BLaER1 (cell line): ENCODE results near the gene IDI1.

ENCODE experiments used
- H3K27ac ChIP-seq: shearing (Covaris generic); formaldehyde crosslinking; 2 replicates; pipeline ENCODE4 v1.8.1; 2022
- H3K27me3 ChIP-seq: shearing (Covaris generic); formaldehyde crosslinking; 2 replicates; pipeline ENCODE4 v1.8.1; 2022
- H3K36me3 ChIP-seq: shearing (Covaris generic); formaldehyde crosslinking; 2 replicates; pipeline ENCODE4 v1.8.1; 2022
- H3K4me1 ChIP-seq: shearing (Covaris generic); formaldehyde crosslinking; 2 replicates; pipeline ENCODE4 v1.8.1; 2022
- H3K4me2 ChIP-seq: shearing (Covaris generic); formaldehyde crosslinking; 2 replicates; pipeline ENCODE4 v1.8.1; 2022
- H3K4me3 ChIP-seq: shearing (Covaris generic); formaldehyde crosslinking; 2 replicates; pipeline ENCODE4 v1.8.1; 2022
- H3K9ac ChIP-seq: shearing (Covaris generic); formaldehyde crosslinking; 2 replicates; pipeline ENCODE4 v1.8.1; 2022
- H3K9me3 ChIP-seq: shearing (Covaris generic); formaldehyde crosslinking; 2 replicates; pipeline ENCODE4 v1.8.1; 2022
- H4K20me1 ChIP-seq: shearing (Covaris generic); formaldehyde crosslinking; 2 replicates; pipeline ENCODE4 v1.8.1; 2022
- Cebpa-rat ChIP-seq: shearing (Covaris generic); IDR thresholded peaks from 2 replicates; pipeline ENCODE4 v1.8.1; 2022

Gene IDI1

DNA sequence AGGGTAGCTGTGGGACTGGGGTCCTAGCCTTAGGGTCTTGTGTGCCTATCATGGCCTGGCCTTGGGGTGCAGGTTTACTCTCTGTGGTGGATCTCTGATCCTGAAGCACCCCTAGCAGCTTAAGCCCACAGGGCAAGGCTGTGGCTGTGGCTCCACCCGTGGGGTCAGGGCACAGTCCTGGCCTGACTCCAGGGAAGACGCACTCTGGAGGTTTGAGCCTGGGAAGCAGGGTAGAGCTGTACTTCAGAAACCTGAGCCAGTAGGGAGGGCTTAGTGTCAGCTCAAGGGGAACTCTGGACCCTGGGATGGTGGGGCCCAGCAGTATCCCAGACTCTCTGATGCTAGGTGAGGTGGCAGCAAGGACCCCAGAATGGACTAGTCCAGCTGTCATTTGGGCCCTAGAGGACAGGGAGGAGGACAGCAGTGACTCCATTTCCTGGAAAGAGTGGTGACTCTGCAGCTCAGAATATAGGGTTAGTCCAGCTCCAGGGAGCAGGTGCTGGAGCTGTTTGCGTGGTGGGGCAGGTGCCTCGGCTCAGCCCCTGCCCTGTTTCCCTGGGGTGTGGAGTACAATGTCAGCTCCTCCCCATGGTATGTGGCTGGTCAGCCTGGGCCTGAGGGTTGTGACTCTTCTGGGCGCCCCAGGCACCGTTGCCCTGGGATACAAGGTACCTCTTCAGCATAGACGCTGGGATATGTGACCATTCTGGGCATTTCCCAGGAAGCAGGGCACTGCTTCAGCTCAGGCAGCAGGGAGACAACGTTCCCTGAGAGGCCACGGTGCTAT, 44.8 kb downstream of the IDI1 start:
- peaks cover 100% of the 10 kb centered on the region for H3K36me3 ChIP-seq
- no peak for TF ChIP-seq Cebpa-rat

DNA sequence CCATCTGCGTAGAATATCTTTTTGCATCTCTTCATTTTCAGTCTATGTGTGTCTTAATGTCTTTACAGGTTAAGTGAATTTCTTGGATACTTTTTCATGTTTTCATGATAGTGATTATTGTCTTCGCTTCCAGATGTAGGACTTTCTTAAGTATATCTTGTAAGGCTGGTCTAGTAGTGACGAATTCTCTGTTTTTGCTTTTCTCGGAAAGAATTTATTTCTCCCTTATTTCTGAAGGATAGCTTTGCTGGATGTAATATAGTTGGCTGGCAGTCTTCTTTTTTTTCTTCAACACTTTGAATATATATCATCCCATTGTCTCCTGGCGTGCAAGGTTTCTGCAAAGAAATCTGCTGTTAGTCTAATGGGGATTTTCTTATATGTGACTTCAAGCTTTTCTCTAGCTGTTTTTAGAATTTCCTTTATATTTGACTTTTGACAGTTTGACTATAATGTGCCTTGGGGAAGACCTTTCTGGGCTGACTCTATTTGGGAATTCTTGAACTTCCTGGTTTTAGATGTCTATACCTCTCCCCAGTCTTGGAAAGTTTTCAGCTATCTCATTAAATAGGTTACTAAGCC, 46.4 kb downstream of the IDI1 start:
- Histone ChIP-seq H3K9ac (no peak overlapping the region), H3K27me3 (no peaks in the 10 kb centered on the region), H4K20me1 (peaks cover 85% of the 10 kb centered on the region), H3K9me3 (peaks cover 13% of the 10 kb centered on the region), H3K4me1 (no peaks in the 10 kb centered on the region), H3K4me3 (no peak overlapping the region), H3K27ac (no peak overlapping the region), H3K4me2 (no peak overlapping the region), H3K36me3 (peaks cover 100% of the 10 kb centered on the region)
- TF ChIP-seq Cebpa-rat: no peak

More for the DNA sequence above, 44.8 kb downstream of the IDI1 start:
- no peak overlapping the region for H3K9ac ChIP-seq
- H3K4me2 ChIP-seq: no peak overlapping the region
- H3K27me3 ChIP-seq: no peaks in the 10 kb centered on the region
- H3K4me1 ChIP-seq: no peaks in the 10 kb centered on the region
- H4K20me1 ChIP-seq: peaks cover 87% of the 10 kb centered on the region
- H3K9me3 ChIP-seq: peaks cover 13% of the 10 kb centered on the region
- no peak overlapping the region for H3K4me3 ChIP-seq
- no peak overlapping the region for H3K27ac ChIP-seq

DNA sequence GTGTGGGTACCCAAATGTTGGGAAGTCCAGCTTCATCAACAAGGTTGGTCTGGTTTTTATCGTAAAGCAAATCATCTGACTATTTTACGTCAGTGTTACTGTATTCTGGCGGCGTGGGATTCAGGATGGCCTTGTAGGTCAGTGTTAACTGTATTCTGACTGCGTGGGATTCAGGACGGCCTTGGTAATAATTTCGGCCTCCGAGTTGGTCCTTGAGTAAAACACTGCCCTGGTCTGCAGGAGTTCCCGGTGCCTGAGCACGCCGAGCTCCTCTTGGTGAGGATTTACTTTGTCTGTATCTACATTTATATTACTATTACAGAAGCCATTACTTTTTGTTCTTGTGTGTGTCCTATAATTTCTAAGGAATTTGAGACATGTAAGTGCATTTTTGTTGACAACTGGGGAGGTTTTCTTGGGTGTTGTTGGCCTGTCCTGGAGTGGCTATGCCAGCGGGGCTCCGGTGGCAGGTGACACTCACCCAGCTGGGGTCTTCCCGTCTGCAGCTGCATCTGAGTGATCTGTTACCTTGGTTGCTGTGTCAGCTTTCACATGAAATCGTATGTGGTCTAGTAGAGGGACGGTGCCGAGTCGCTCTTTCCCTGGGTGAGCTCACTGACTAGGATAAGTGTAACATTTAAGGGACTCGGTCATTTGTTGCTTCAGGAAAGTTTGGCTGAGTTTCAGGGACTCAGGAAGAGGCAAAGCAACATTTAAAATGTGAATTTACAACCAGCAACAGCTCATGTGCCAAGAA, 51.5 kb downstream of the IDI1 start:
- Histone ChIP-seq H3K27me3 (no peaks in the 10 kb centered on the region), H3K4me3 (no peak overlapping the region), H4K20me1 (peaks cover 85% of the 10 kb centered on the region), H3K27ac (no peak overlapping the region), H3K36me3 (peaks cover 100% of the 10 kb centered on the region), H3K9ac (no peak overlapping the region), H3K4me1 (no peaks in the 10 kb centered on the region), H3K4me2 (no peak overlapping the region), H3K9me3 (peaks cover 9% of the 10 kb centered on the region)
- TF ChIP-seq Cebpa-rat: no peak

DNA sequence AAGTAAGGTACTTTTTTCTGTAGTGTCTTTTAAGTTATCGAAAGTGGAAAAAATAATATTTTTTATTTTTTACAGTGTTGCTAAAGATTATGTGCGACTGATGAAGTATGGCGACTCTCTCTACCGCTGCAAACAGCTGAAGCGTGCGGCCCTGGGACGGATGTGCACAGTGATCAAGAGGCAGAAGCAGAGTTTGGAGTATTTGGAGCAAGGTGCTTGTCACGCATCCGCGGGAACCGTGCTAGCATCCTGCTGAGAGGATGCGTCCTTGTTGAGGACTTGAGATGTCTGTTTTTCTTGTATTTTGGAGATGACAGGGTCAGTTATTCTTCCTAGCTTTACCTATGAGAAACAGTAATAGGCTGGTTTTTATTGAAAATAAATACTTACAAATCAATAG, 52.9 kb downstream of the IDI1 start:
- no peaks in the 10 kb centered on the region for H3K27me3 ChIP-seq
- H3K9ac ChIP-seq: no peak overlapping the region
- peaks cover 95% of the 10 kb centered on the region for H3K36me3 ChIP-seq
- no peak overlapping the region for H3K4me3 ChIP-seq
- H4K20me1 ChIP-seq: peaks cover 86% of the 10 kb centered on the region
- H3K27ac ChIP-seq: no peak overlapping the region
- TF ChIP-seq Cebpa-rat: no peak
- H3K4me1 ChIP-seq: no peaks in the 10 kb centered on the region
- H3K9me3 ChIP-seq: no peaks in the 10 kb centered on the region
- H3K4me2 ChIP-seq: no peak overlapping the region

DNA sequence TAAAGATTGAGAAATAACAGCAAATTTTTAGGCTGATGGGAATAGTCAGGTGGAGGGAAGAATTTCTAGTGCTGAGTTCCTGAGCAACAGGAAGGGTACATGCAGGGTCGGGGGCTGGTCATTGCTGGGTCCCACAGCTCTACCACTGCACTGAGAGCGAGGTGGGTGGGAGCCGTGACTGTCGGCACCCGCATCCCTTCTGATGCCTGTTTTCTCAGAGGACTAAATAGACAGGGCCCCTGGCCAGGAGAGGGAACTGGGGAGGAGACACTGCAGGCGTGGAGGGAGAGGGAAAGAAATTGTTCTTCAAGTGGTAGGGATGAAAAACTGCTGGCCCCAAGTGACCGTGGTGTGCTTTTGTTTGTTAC, 53.4 kb downstream of the IDI1 start:
- H3K4me2 ChIP-seq: no peak overlapping the region
- H3K4me3 ChIP-seq: no peak overlapping the region
- no peaks in the 10 kb centered on the region for H3K27me3 ChIP-seq
- H4K20me1 ChIP-seq: peaks cover 91% of the 10 kb centered on the region
- H3K9ac ChIP-seq: no peak overlapping the region
- H3K9me3 ChIP-seq: no peaks in the 10 kb centered on the region
- H3K4me1 ChIP-seq: peaks cover 4% of the 10 kb centered on the region
- peaks cover 95% of the 10 kb centered on the region for H3K36me3 ChIP-seq
- TF ChIP-seq Cebpa-rat: no peak
- no peak overlapping the region for H3K27ac ChIP-seq

DNA sequence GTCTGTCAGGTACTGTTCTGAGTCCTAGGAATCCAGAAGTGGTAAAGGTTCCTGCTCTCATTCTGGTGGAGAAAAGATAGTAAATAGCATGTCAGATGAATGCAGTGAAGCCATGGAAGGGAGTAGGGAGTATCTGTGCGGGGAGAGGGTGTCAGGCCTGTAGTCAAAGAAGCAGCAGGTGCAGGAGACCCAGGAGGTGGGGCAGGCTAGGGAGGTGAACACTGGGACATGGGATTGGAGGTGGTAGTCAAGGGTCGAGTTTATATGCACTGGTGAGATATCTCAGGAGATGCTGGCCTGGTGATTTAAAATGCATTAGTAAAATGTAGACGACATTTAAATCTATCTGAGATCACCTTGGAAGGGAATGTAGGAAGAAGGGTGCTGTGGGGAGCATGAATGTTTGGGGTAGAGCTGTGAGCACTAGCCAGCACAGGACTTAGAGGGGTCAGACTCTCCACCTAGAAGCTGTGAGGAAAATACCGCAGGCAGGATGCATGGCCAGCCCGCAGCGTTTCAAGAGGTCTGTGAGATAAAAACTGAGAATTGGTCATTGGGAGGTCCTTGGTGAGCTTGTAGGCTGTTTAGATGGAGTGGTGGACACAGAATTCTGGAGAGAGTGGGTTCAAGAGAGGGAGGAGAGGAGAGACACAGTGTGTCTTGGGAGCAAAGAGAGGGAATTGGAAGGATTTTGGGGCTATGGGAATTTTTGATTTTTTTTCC, 53.9 kb downstream of the IDI1 start:
- Histone ChIP-seq H4K20me1 (peaks cover 96% of the 10 kb centered on the region), H3K9ac (no peak overlapping the region), H3K4me1 (peaks cover 10% of the 10 kb centered on the region), H3K4me2 (no peak overlapping the region), H3K36me3 (peaks cover 93% of the 10 kb centered on the region), H3K9me3 (no peaks in the 10 kb centered on the region), H3K27me3 (no peaks in the 10 kb centered on the region), H3K4me3 (no peak overlapping the region), H3K27ac (no peak overlapping the region)
- no peak for TF ChIP-seq Cebpa-rat

DNA sequence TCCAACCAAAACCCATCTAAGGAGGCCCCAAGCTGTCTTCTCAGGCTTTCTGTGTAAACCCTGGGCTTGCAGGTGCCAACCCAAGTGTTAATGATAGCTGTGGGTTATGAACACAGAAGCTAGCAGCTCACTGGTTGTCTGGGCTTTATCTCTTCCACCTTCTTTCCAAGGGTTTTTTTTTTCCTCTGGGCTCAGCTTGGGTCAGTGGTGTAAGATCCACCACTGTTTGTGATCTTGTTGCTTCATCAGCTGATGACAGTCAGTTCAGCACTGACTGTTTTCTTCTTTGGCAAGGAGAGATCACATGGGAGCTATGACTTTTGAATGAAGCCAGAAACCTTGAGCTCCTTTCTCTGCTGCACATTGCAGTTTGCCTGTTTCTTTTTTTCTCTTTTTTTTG, 56.0 kb downstream of the IDI1 start:
- Histone ChIP-seq H3K9ac (no peak overlapping the region), H3K4me3 (no peak overlapping the region), H3K4me2 (no peak overlapping the region), H3K9me3 (no peaks in the 10 kb centered on the region), H3K4me1 (peaks cover 21% of the 10 kb centered on the region), H3K27me3 (no peaks in the 10 kb centered on the region), H3K27ac (no peak overlapping the region), H3K36me3 (peaks cover 72% of the 10 kb centered on the region), H4K20me1 (peaks cover 94% of the 10 kb centered on the region)
- TF ChIP-seq Cebpa-rat: no peak

DNA sequence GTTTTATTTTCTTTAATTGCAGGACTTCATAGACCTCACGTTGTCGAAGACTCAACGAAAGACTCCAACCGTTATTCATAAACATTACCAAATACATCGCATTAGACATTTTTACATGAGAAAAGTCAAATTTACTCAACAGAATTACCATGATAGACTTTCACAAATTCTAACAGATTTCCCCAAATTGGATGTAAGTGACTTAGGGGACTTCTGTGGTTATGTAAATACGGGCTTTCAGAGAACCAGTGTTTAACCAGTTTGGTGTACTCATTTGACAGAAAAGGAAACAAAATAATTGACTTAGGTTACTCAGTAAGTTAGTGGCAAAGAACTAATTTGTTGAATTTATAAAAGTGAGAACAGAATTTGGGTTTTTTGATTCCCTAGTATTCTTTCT, 56.5 kb downstream of the IDI1 start:
- peaks cover 24% of the 10 kb centered on the region for H3K4me1 ChIP-seq
- no peak overlapping the region for H3K27ac ChIP-seq
- no peak for TF ChIP-seq Cebpa-rat
- H3K27me3 ChIP-seq: no peaks in the 10 kb centered on the region
- H3K9me3 ChIP-seq: no peaks in the 10 kb centered on the region
- H3K9ac ChIP-seq: no peak overlapping the region
- peaks cover 90% of the 10 kb centered on the region for H4K20me1 ChIP-seq
- peaks cover 68% of the 10 kb centered on the region for H3K36me3 ChIP-seq
- H3K4me2 ChIP-seq: no peak overlapping the region
- no peak overlapping the region for H3K4me3 ChIP-seq

DNA sequence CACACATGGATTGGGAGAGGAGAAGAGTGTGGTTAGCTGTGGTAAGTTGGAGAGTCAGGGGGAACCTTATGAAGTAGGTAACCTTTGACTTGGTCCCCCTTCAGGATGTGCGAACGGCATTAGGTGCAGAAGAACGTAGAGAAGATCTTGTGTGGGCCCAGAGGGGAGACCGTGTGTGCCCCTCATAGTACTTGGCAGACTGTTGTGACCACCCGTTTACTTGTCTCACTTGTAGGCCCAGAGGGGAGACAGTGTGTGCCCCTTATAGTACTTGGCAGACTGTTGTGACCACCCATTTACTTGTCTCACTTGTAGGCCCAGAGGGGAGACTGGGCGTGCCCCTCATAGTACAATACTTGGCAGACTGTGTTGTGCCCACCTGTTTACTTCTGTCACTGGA, 58.1 kb downstream of the IDI1 start:
- Histone ChIP-seq H3K9me3 (no peaks in the 10 kb centered on the region), H3K27me3 (no peaks in the 10 kb centered on the region), H3K4me2 (no peak overlapping the region), H3K4me3 (no peak overlapping the region), H3K36me3 (peaks cover 51% of the 10 kb centered on the region), H3K9ac (no peak overlapping the region), H3K4me1 (peaks cover 33% of the 10 kb centered on the region), H3K27ac (no peak overlapping the region), H4K20me1 (peaks cover 74% of the 10 kb centered on the region)
- no peak for TF ChIP-seq Cebpa-rat
